ENCODE data around the gene SND1. TPM values are rescaled to one million over a fixed set of nuclear protein-coding genes. Genes with fewer than 3 reads are reported as not detected.

SND1 gene
- total RNA-seq, 3 donors from 2014 or later, result 83.5 to 131 (median 120) TPM

- Histone ChIP-seq H3K27ac (no peak overlapping the region), H3K9me3 (no peaks in the 10 kb centered on the region), H3K27me3 (no peaks in the 10 kb centered on the region), H3K4me3 (no peak overlapping the region), H3K36me3 (no peaks in the 10 kb centered on the region), H3K4me1 (no peaks in the 10 kb centered on the region)
- no peak for TF ChIP-seq POLR2A (IDR thresholded peaks at IDR 0.05)
- no peak for TF ChIP-seq POLR2AphosphoS5 (IDR thresholded peaks at IDR 0.05)
- TF ChIP-seq, protein P1, sequence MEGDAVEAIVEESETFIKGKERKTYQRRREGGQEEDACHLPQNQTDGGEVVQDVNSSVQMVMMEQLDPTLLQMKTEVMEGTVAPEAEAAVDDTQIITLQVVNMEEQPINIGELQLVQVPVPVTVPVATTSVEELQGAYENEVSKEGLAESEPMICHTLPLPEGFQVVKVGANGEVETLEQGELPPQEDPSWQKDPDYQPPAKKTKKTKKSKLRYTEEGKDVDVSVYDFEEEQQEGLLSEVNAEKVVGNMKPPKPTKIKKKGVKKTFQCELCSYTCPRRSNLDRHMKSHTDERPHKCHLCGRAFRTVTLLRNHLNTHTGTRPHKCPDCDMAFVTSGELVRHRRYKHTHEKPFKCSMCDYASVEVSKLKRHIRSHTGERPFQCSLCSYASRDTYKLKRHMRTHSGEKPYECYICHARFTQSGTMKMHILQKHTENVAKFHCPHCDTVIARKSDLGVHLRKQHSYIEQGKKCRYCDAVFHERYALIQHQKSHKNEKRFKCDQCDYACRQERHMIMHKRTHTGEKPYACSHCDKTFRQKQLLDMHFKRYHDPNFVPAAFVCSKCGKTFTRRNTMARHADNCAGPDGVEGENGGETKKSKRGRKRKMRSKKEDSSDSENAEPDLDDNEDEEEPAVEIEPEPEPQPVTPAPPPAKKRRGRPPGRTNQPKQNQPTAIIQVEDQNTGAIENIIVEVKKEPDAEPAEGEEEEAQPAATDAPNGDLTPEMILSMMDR (IDR thresholded peaks at IDR 0.05), result no peak
- intact Hi-C loops (cut with DNase I; ENCODE audit: low total_unique reads), result no loop called here
- no peak for DNase-seq (ENCODE audit: low spot score in 2 of 2)
These were observed 330.0 kb downstream of the SND1 start for GRCh38 chr7:127981965-127982364.

- no peak overlapping the region for H3K27ac ChIP-seq
- TF ChIP-seq, protein P1 (IDR thresholded peaks at IDR 0.05), result no peak
- TF ChIP-seq POLR2A (IDR thresholded peaks at IDR 0.05) (no peak), POLR2AphosphoS5 (IDR thresholded peaks at IDR 0.05) (no peak)
- H3K4me1 ChIP-seq, result no peaks in the 10 kb centered on the region
- no peak for DNase-seq (ENCODE audit: low spot score in 2 of 2)
- no peaks in the 10 kb centered on the region for H3K9me3 ChIP-seq
- no peaks in the 10 kb centered on the region for H3K27me3 ChIP-seq
- intact Hi-C loops (cut with DNase I; ENCODE audit: low total_unique reads), result no loop called here
- no peak overlapping the region for H3K4me3 ChIP-seq
- no peaks in the 10 kb centered on the region for H3K36me3 ChIP-seq
These were observed 331.9 kb downstream of the SND1 start for GRCh38 chr7:127983804-127984332.

- no peaks in the 10 kb centered on the region for H3K27me3 ChIP-seq
- no peak for TF ChIP-seq POLR2AphosphoS5 (IDR thresholded peaks at IDR 0.05)
- TF ChIP-seq POLR2A (IDR thresholded peaks at IDR 0.05), result no peak
- TF ChIP-seq, protein P1 (IDR thresholded peaks at IDR 0.05), result no peak
- no peak overlapping the region for H3K4me3 ChIP-seq
- H3K27ac ChIP-seq, result no peak overlapping the region
- H3K9me3 ChIP-seq, result no peaks in the 10 kb centered on the region
- intact Hi-C loops (cut with DNase I; ENCODE audit: low total_unique reads), result no loop called here
- no peaks in the 10 kb centered on the region for H3K4me1 ChIP-seq
- DNase-seq (ENCODE audit: low spot score in 2 of 2), result no peak
- no peaks in the 10 kb centered on the region for H3K36me3 ChIP-seq
These were observed 334.9 kb downstream of the SND1 start for GRCh38 chr7:127986581-127987521.

- H3K9me3 ChIP-seq, result no peaks in the 10 kb centered on the region
- no peaks in the 10 kb centered on the region for H3K36me3 ChIP-seq
- TF ChIP-seq POLR2A (IDR thresholded peaks at IDR 0.05) (no peak), POLR2AphosphoS5 (IDR thresholded peaks at IDR 0.05) (no peak)
- TF ChIP-seq, protein P1 (IDR thresholded peaks at IDR 0.05), result no peak
- intact Hi-C loops (cut with DNase I; ENCODE audit: low total_unique reads), result no loop called here
- H3K27me3 ChIP-seq, result no peaks in the 10 kb centered on the region
- no peaks in the 10 kb centered on the region for H3K4me1 ChIP-seq
- H3K27ac ChIP-seq, result no peak overlapping the region
- no peak for DNase-seq (ENCODE audit: low spot score in 2 of 2)
- no peak overlapping the region for H3K4me3 ChIP-seq
These were observed 336.8 kb downstream of the SND1 start for GRCh38 chr7:127988751-127989150.

- no peaks in the 10 kb centered on the region for H3K4me1 ChIP-seq
- no peaks in the 10 kb centered on the region for H3K27me3 ChIP-seq
- DNase-seq (ENCODE audit: low spot score in 2 of 2), result no peak
- TF ChIP-seq POLR2AphosphoS5 (IDR thresholded peaks at IDR 0.05) (no peak), POLR2A (IDR thresholded peaks at IDR 0.05) (no peak)
- TF ChIP-seq, protein P1 (IDR thresholded peaks at IDR 0.05), result no peak
- no peaks in the 10 kb centered on the region for H3K9me3 ChIP-seq
- no peak overlapping the region for H3K4me3 ChIP-seq
- intact Hi-C loops (cut with DNase I; ENCODE audit: low total_unique reads), result no loop called here
- H3K27ac ChIP-seq, result no peak overlapping the region
- no peaks in the 10 kb centered on the region for H3K36me3 ChIP-seq
These were observed 341.3 kb downstream of the SND1 start for GRCh38 chr7:127993317-127993716.

Data from breast epithelium (tissue), 4 donors.